GM12892 (cell line): ENCODE results near the gene TXNL1.

Experiments used
- POLR2A ChIP-seq: IDR thresholded peaks from 2 replicates; pipeline ENCODE4 v1.6.1; 2011; ENCODE audit warnings: low read depth, low read length, control low read depth
- POLR2AphosphoS5 ChIP-seq: IDR thresholded peaks from 2 replicates; pipeline ENCODE4 v1.6.1; 2011; ENCODE audit warnings: low read depth, low read length, control low read depth
- TAF1 ChIP-seq: IDR thresholded peaks from 2 replicates; pipeline ENCODE4 v1.6.1; 2011; ENCODE audit warnings: low read depth, mild to moderate bottlenecking, control low read depth, low read length, borderline replicate concordance

DNA sequence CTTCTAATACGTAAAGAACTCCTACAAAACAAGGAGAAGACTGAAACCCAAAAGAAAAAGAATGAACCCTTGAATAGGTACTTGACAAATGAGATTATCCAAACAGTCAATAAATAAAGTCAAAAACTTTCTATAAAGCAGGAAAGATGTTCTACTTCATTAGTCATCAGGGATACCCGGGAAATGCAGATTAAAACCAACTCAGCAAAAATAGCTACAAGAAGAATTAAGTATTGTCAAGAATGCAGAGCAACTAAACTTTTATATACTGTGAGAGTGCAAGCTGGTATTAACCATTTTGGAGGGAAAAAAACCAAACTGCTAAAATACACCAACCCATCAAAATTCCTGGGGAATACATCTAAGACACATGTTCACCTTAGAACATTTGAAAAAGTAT lies 10.4 kb downstream of the TXNL1 start:
- TF ChIP-seq POLR2A (no peak), POLR2AphosphoS5 (no peak), TAF1 (no peak)
